HEK293T (cell line): Measurements from ENCODE around the gene CA5B.

Experiments
- ARNT ChIP-seq: fragments of 450-650 bp; IDR thresholded peaks from 2 replicates; pipeline ENCODE4 v1.6.1; 2017; ENCODE audit warnings: mild to moderate bottlenecking
- CTBP1 ChIP-seq: fragments of 450-650 bp; IDR thresholded peaks from 2 replicates; pipeline ENCODE4 v1.6.1; 2016; ENCODE audit warnings: borderline replicate concordance
- FOXM1 ChIP-seq: fragments of 450-650 bp; IDR thresholded peaks from 2 replicates; pipeline ENCODE4 v1.6.1; 2017; ENCODE audit warnings: mild to moderate bottlenecking, borderline replicate concordance
- HDGF ChIP-seq: fragments of 450-650 bp; IDR thresholded peaks from 2 replicates; pipeline ENCODE4 v1.6.1; 2017; ENCODE audit warnings: antibody characterized with exemption, borderline replicate concordance
- PKNOX1 ChIP-seq: fragments of 450-650 bp; IDR thresholded peaks from 2 replicates; pipeline ENCODE4 v1.6.1; 2016
- SP1 ChIP-seq: fragments of 450-650 bp; IDR thresholded peaks from 2 replicates; pipeline ENCODE4 v1.6.1; 2017

DNA sequence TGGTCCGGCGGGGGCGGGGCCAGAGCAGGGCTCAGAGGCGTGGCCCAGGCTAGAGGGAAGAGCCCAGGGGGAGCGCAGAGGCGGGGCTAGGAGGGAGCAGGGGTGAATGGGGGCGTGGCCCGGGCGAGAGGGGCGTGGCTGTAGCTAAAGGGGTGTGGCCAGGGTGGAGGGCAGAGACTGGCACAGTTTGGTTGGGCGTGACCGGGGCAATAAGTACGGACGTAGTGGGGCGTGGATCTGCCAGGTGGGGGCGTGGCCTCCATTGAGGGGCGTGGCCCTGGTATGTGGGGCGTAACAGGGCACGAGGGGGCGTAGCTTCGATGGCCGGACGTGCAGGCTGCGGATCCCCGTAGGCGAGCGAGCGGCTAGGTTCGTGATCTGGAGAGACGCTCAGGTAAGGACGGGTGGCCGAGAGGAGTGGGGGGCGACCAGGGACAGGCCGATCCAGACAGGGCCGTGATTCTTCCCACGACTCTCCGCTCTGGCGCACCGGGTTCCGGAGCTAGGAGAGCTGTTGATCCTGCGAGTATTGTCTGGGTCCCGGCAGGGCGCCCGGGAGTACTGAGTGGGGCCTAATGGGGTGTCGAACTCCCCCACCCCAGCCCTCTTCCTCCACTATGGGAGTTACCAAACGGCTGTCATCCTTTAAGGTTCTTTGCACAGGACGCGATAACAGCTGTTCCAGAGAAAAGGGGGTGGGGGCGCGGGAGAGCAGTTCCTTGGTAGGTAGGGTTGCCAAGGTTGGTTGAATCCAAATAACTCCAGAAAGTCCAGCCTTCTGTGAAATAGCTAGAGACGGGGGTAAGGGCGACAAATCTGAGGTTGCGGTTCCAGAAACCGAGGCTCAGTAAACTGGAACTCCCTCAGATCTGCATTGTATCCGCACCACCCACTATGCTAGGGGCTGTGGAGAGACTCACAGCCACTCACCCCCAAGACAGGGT lies at the start of gene CA5B:
- peak; percentile 90 for TF ChIP-seq SP1
- no peak for TF ChIP-seq FOXM1
- no peak for TF ChIP-seq CTBP1
- TF ChIP-seq HDGF, result peak; percentile 87; the same call in 1 of the 2 replicates
- no peak for TF ChIP-seq ARNT
- TF ChIP-seq PKNOX1, result peak; percentile 53
